HFF-Myc (cell line): ENCODE measurements around the gene STK25.

ENCODE experiments used
- DNase-seq: peaks from one replicate; pipeline ENCODE4 v3.0.0-alpha.2; 2011; ENCODE audit warnings: low read depth; ENCODE audit errors: extremely low read depth
- H3K4me3 ChIP-seq: replicated peaks from 2 replicates; pipeline ENCODE4 v1.5.1; 2011; ENCODE audit warnings: low read depth, mild to moderate bottlenecking, control low read depth, low read length
- TF ChIP-seq, protein P1 (sequence below): IDR thresholded peaks from 2 replicates; pipeline ENCODE4 v1.5.1; 2012; ENCODE audit warnings: mild to moderate bottlenecking, low read depth, low read length, control low read depth; ENCODE audit errors: missing control alignments

The STK25 gene

DNA sequence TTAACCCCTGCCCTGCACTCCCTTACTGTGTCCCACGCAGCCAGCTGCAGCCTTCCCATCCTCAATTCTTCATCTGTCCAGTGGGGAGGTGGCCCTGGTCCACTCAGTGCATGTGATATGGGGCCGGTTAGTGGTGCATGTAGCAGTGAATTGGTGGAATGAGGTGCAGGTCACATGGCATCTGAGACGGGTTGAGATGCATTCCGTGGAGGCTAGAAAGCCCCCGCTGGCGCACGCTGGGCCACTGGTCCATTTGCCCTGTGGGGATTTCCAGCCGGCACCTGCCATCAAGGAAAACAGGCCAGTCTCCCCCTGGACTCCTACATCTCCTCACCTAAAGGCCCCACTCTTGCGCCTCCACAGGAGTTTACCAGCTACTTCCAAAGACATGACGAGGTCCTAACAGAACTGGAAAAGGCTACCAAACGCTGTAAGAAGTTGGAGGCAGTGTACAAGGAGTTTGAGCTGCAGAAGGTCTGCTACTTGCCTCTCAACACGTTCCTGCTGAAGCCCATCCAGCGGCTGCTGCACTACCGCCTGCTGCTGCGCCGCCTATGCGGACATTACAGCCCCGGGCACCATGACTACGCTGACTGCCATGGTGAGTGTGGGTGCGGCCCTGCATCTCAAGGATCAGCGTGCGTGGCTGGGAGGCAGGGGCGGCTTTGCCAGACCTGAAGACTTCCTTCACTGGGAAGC, 40.5 kb downstream of the STK25 start:
- H3K4me3 ChIP-seq, result no peak overlapping the region
- TF ChIP-seq, protein P1, sequence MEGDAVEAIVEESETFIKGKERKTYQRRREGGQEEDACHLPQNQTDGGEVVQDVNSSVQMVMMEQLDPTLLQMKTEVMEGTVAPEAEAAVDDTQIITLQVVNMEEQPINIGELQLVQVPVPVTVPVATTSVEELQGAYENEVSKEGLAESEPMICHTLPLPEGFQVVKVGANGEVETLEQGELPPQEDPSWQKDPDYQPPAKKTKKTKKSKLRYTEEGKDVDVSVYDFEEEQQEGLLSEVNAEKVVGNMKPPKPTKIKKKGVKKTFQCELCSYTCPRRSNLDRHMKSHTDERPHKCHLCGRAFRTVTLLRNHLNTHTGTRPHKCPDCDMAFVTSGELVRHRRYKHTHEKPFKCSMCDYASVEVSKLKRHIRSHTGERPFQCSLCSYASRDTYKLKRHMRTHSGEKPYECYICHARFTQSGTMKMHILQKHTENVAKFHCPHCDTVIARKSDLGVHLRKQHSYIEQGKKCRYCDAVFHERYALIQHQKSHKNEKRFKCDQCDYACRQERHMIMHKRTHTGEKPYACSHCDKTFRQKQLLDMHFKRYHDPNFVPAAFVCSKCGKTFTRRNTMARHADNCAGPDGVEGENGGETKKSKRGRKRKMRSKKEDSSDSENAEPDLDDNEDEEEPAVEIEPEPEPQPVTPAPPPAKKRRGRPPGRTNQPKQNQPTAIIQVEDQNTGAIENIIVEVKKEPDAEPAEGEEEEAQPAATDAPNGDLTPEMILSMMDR, result no peak
- DNase-seq, result no peak

GRCh38 chr2:241466230-241466629, 42.2 kb downstream of the STK25 start:
- no peak overlapping the region for H3K4me3 ChIP-seq
- TF ChIP-seq, protein P1, result no peak
- no peak for DNase-seq

GRCh38 chr2:241465543-241465942, 42.8 kb downstream of the STK25 start:
- TF ChIP-seq, protein P1, result no peak
- no peak for DNase-seq
- no peak overlapping the region for H3K4me3 ChIP-seq

GRCh38 chr2:241463276-241464135, 44.9 kb downstream of the STK25 start:
- DNase-seq, result no peak
- TF ChIP-seq, protein P1, result no peak
- H3K4me3 ChIP-seq, result no peak overlapping the region

GRCh38 chr2:241461693-241462677, 46.4 kb downstream of the STK25 start:
- H3K4me3 ChIP-seq, result no peak overlapping the region
- no peak for DNase-seq
- TF ChIP-seq, protein P1, result no peak

- DNase-seq, result no peak
- TF ChIP-seq, protein P1, result no peak
- H3K4me3 ChIP-seq, result no peak overlapping the region
Observed at GRCh38 chr2:241460631-241461030, 47.8 kb downstream of the STK25 start.
